ENCODE data around the gene RFX4. TPM values are rescaled to one million over a fixed set of nuclear protein-coding genes. Genes with fewer than 3 reads are reported as not detected.

RFX4 gene
- total and polyA plus RNA-seq, 2 of the 13 experiments (the other 11 are each of a cell fraction or from before 2014, with no cell fraction given) = not detected

GRCh38 chr12:106602076-106602475 lies 19.3 kb downstream of the RFX4 start:
- intact Hi-C loops (cut with micrococcal nuclease; ENCODE audit: unreplicated experiment) (no loop called here), in situ Hi-C loops (cut with HindIII; ENCODE audit: extremely low pct_ligation_motif_present, low pct_unique_long_range_greater_than_20kb) (no loop called here)
- no peaks in the 10 kb centered on the region for H3K36me3 ChIP-seq (replicated peaks in 1 of 2; ENCODE audit: control insufficient read depth in 1 of 2, insufficient read depth in 2 of 2, low read length in 2 of 2)
- no peak overlapping the region for H3K4me2 ChIP-seq (ENCODE audit: low read depth, low read length)
- ATAC-seq (no peak), FAIRE-seq (no peak), DNase-seq (ENCODE audit: low spot score) (no peak)
- no peak overlapping the region for H3K27ac ChIP-seq (ENCODE audit: extremely low read length, insufficient read depth, low read length)
- no peaks in the 10 kb centered on the region for H4K20me1 ChIP-seq (ENCODE audit: insufficient read depth, low read length)
- peaks cover 0 to 12% of the 10 kb centered on the region in 2 experiments; a peak in 2 of 5 replicates for H3K27me3 ChIP-seq (ENCODE audit: control insufficient read depth in 1 of 2, insufficient read depth in 2 of 2, low read length in 2 of 2)
- no peak overlapping the region for H3K4me3 ChIP-seq (replicated peaks in 1 of 3; ENCODE audit: insufficient read depth in 1 of 3, low read depth in 2 of 3, low read length in 3 of 3)
- no TSS peak for BruUV-seq (replicated peaks)
- H3K4me1 ChIP-seq (ENCODE audit: insufficient read depth, low read length) = peaks cover 12% of the 10 kb centered on the region; the same call in 1 of the 2 replicates
- no peak for TF ChIP-seq WIZ (CRISPR knock-in tag; IDR thresholded peaks at IDR 0.05)
- no peaks in the 10 kb centered on the region for H3K79me2 ChIP-seq (ENCODE audit: insufficient read depth, low read length)
- ChIA-PET CTCF (ENCODE audit: low intra/inter-chr PET ratio, low total read pairs) (no interaction called here), POLR2A (no interaction called here)
- 31% methylated on average over 3 of the region's 4 CpGs for WGBS (ENCODE audit: low lambda C conversion rate)
- H3K9me3 ChIP-seq (ENCODE audit: low read length) = no peaks in the 10 kb centered on the region
- H2AFZ ChIP-seq (ENCODE audit: low read length) = no peak overlapping the region
- H3K9ac ChIP-seq (ENCODE audit: insufficient read depth, low read depth, low read length) = no peak overlapping the region

- Histone ChIP-seq H2AFZ (ENCODE audit: low read length) (no peak overlapping the region), H4K20me1 (ENCODE audit: insufficient read depth, low read length) (no peaks in the 10 kb centered on the region), H3K9ac (ENCODE audit: insufficient read depth, low read depth, low read length) (no peak overlapping the region), H3K36me3 (replicated peaks in 1 of 2; ENCODE audit: control insufficient read depth in 1 of 2, insufficient read depth in 2 of 2, low read length in 2 of 2) (no peaks in the 10 kb centered on the region), H3K27ac (ENCODE audit: extremely low read length, insufficient read depth, low read length) (no peak overlapping the region), H3K4me2 (ENCODE audit: low read depth, low read length) (no peak overlapping the region), H3K4me1 (ENCODE audit: insufficient read depth, low read length) (peaks cover 12% of the 10 kb centered on the region; the same call in 1 of the 2 replicates), H3K9me3 (ENCODE audit: low read length) (no peaks in the 10 kb centered on the region), H3K4me3 (replicated peaks in 1 of 3; ENCODE audit: insufficient read depth in 1 of 3, low read depth in 2 of 3, low read length in 3 of 3) (no peak overlapping the region), H3K79me2 (ENCODE audit: insufficient read depth, low read length) (no peaks in the 10 kb centered on the region), H3K27me3 (ENCODE audit: control insufficient read depth in 1 of 2, insufficient read depth in 2 of 2, low read length in 2 of 2) (peaks cover 0 to 8% of the 10 kb centered on the region in 2 experiments; a peak in 2 of 5 replicates)
- 0% methylated on average over 2 of the region's 2 CpGs for WGBS (ENCODE audit: low lambda C conversion rate)
- in situ Hi-C loops (cut with HindIII; ENCODE audit: extremely low pct_ligation_motif_present, low pct_unique_long_range_greater_than_20kb) (no loop called here), intact Hi-C loops (cut with micrococcal nuclease; ENCODE audit: unreplicated experiment) (no loop called here)
- POLR2A ChIA-PET = no interaction called here
- no peak for FAIRE-seq
- CTCF ChIA-PET (ENCODE audit: low intra/inter-chr PET ratio, low total read pairs) = no interaction called here
- no peak for ATAC-seq
- DNase-seq (ENCODE audit: low spot score) = no peak
- no TSS peak for BruUV-seq (replicated peaks)
- TF ChIP-seq KDM4B (CRISPR knock-in tag; IDR thresholded peaks at IDR 0.05) (no peak), SRSF4 (IDR thresholded peaks at IDR 0.05; ENCODE audit: low read depth, low read length, poor library complexity, severe bottlenecking) (no peak), PRDM15 (CRISPR knock-in tag; IDR thresholded peaks at IDR 0.05) (no peak), ISL2 (CRISPR knock-in tag; IDR thresholded peaks at IDR 0.05) (no peak), ZFP90 (CRISPR knock-in tag; IDR thresholded peaks at IDR 0.05; ENCODE audit: borderline replicate concordance) (no peak), HINFP (CRISPR knock-in tag; IDR thresholded peaks at IDR 0.05; ENCODE audit: low read depth) (no peak), PITX1 (CRISPR knock-in tag; IDR thresholded peaks at IDR 0.05) (no peak), SSRP1 (CRISPR knock-in tag; IDR thresholded peaks at IDR 0.05) (no peak), ZNF17 (CRISPR knock-in tag; IDR thresholded peaks at IDR 0.05) (no peak), ZNF564 (CRISPR knock-in tag; IDR thresholded peaks at IDR 0.05) (no peak), ZC3H4 (CRISPR knock-in tag; IDR thresholded peaks at IDR 0.05; ENCODE audit: borderline replicate concordance) (no peak), JUND (CRISPR knock-in tag; IDR thresholded peaks at IDR 0.05) (no peak)
Observed at GRCh38 chr12:106605254-106605653, 22.4 kb downstream of the RFX4 start.
